Mesenchymal stem cell (in vitro differentiated cells and primary cell): Measurements from ENCODE around the gene SPATA25.

ENCODE experiments used
- DNase-seq: peaks from one replicate; pipeline ENCODE4 v3.0.0-alpha.2; 2013
- H2AFZ ChIP-seq: one replicate; pipeline ENCODE4 v1.6.1; 2013; ENCODE audit warnings: low read depth, mild to moderate bottlenecking, control low read depth, inconsistent platforms, low read length, moderate library complexity
- H2AK5ac ChIP-seq: 2 replicates; pipeline ENCODE4 v1.6.1; 2013; ENCODE audit warnings: low read length, moderate library complexity, mild to moderate bottlenecking, inconsistent platforms; ENCODE audit not compliant: severe bottlenecking
- H2BK120ac ChIP-seq: one replicate; pipeline ENCODE4 v1.6.1; 2013; ENCODE audit warnings: low read depth, mild to moderate bottlenecking, inconsistent platforms, low read length, moderate library complexity
- H2BK12ac ChIP-seq, 2 experiments: one replicate each; pipeline ENCODE4 v1.6.1; 2013; ENCODE audit warnings: inconsistent platforms in 2 of 2, low read length in 2 of 2, mild to moderate bottlenecking in 2 of 2, moderate library complexity in 2 of 2, control low read depth in 1 of 2
- H2BK15ac ChIP-seq: one replicate; pipeline ENCODE4 v1.6.1; 2013; ENCODE audit warnings: mild to moderate bottlenecking, low read depth, inconsistent platforms; ENCODE audit not compliant: poor library complexity, severe bottlenecking
- H2BK5ac ChIP-seq: 2 replicates; pipeline ENCODE4 v1.6.1; 2013; ENCODE audit warnings: low read depth, mild to moderate bottlenecking, low read length, control low read depth, inconsistent platforms; ENCODE audit not compliant: poor library complexity, severe bottlenecking
- H3K14ac ChIP-seq, 2 experiments: one replicate each; pipeline ENCODE4 v1.6.1; 2013; ENCODE audit warnings: inconsistent platforms in 2 of 2, low read length in 2 of 2, control low read depth in 1 of 2, mild to moderate bottlenecking in 1 of 2, moderate library complexity in 1 of 2
- H3K18ac ChIP-seq, 2 experiments: one replicate each; pipeline ENCODE4 v1.6.1; 2013; ENCODE audit warnings: inconsistent platforms in 2 of 2, low read length in 2 of 2, control low read depth in 1 of 2, low read depth in 1 of 2, mild to moderate bottlenecking in 1 of 2
- H3K23ac ChIP-seq, 2 experiments: one replicate each; pipeline ENCODE4 v1.6.1; 2013; ENCODE audit warnings: inconsistent platforms in 2 of 2, low read length in 2 of 2, mild to moderate bottlenecking in 2 of 2, moderate library complexity in 2 of 2, control low read depth in 1 of 2
- H3K27ac ChIP-seq: 2 replicates; pipeline ENCODE4 v1.5.1; 2013; ENCODE audit warnings: mild to moderate bottlenecking, moderate library complexity, low read length, control low read depth, inconsistent platforms; ENCODE audit not compliant: poor library complexity, severe bottlenecking
- H3K27me3 ChIP-seq, 2 experiments: 2 replicates each; pipeline versions ENCODE4 v1.6.1 to v1.7.0; 2013; ENCODE audit warnings: low read length in 2 of 2, mild to moderate bottlenecking in 2 of 2, moderate library complexity in 2 of 2, control low read depth in 1 of 2, inconsistent platforms in 1 of 2; ENCODE audit not compliant: control insufficient read depth in 1 of 2, insufficient read depth in 1 of 2
- H3K36me3 ChIP-seq, 2 experiments: 2 replicates each; pipeline versions ENCODE4 v1.6.1 to v1.7.0; 2013; ENCODE audit warnings: low read length in 2 of 2, control low read depth in 1 of 2, inconsistent platforms in 1 of 2, low read depth in 1 of 2, mild to moderate bottlenecking in 1 of 2; ENCODE audit not compliant: insufficient read depth in 2 of 2, control insufficient read depth in 1 of 2
- H3K4ac ChIP-seq, 2 experiments: one replicate each; pipeline ENCODE4 v1.6.1; 2013; ENCODE audit warnings: inconsistent platforms in 2 of 2, low read length in 2 of 2, mild to moderate bottlenecking in 2 of 2, moderate library complexity in 2 of 2, control low read depth in 1 of 2, low read depth in 1 of 2
- H3K4me1 ChIP-seq: 2 replicates; pipeline ENCODE4 v1.6.1; 2013; ENCODE audit warnings: low read depth, low read length, control low read depth; ENCODE audit not compliant: control insufficient read depth, insufficient read depth
- H3K4me2 ChIP-seq: 2 replicates; pipeline ENCODE4 v1.6.1; 2013; ENCODE audit warnings: low read length, mild to moderate bottlenecking, inconsistent platforms; ENCODE audit not compliant: poor library complexity, severe bottlenecking
- H3K4me3 ChIP-seq, 2 experiments: 2 replicates each; pipeline versions ENCODE4 v1.5.1 to v1.7.0; 2013; ENCODE audit warnings: low read length in 2 of 2, mild to moderate bottlenecking in 2 of 2, control low read depth in 1 of 2, low read depth in 1 of 2; ENCODE audit not compliant: insufficient read depth in 1 of 2
- H3K79me1 ChIP-seq: replicated peaks from 2 replicates; pipeline ENCODE4 v1.6.1; 2013; ENCODE audit warnings: mild to moderate bottlenecking, control low read depth, low read length, inconsistent platforms; ENCODE audit not compliant: poor library complexity, severe bottlenecking
- H3K9ac ChIP-seq: 2 replicates; pipeline ENCODE4 v1.7.0; 2013; ENCODE audit warnings: mild to moderate bottlenecking, low read length, moderate library complexity
- H3K9me3 ChIP-seq: 2 replicates; pipeline ENCODE4 v1.7.0; 2013; ENCODE audit warnings: mild to moderate bottlenecking, low read length; ENCODE audit not compliant: control insufficient read depth
- H4K8ac ChIP-seq: one replicate; pipeline ENCODE4 v1.6.1; 2013; ENCODE audit warnings: inconsistent platforms, mild to moderate bottlenecking, low read length, moderate library complexity
- H4K91ac ChIP-seq: one replicate; pipeline ENCODE4 v1.6.1; 2013; ENCODE audit warnings: mild to moderate bottlenecking, low read length, inconsistent platforms
- WGBS: methylation state at CpG from one replicate; pipeline ENCODE4 v1.1.7; 2013; ENCODE audit warnings: mixed read lengths; 5-methylcytosine and 5-hydroxymethylcytosine counted together

The SPATA25 gene

GRCh38 chr20:45836841-45837240 lies 50.6 kb downstream of the SPATA25 start:
- peaks cover 33 to 58% of the 10 kb centered on the region in 2 experiments for H3K36me3 ChIP-seq
- no peak overlapping the region for H4K8ac ChIP-seq
- H3K4me1 ChIP-seq, result peaks cover 21% of the 10 kb centered on the region
- H3K79me1 ChIP-seq, result peaks cover 18% of the 10 kb centered on the region
- 46% methylated on average over 1 of the region's 1 CpG for WGBS
- H4K91ac ChIP-seq, result peak overlapping the region; percentile 48
- H3K9ac ChIP-seq, result peak overlapping the region; percentile 76
- no peak overlapping the region for H2AFZ ChIP-seq
- no peak overlapping the region for H3K27ac ChIP-seq
- H2BK120ac ChIP-seq, result no peak overlapping the region
- H3K4me3 ChIP-seq, result peak overlapping the region in 1 of 2 experiments; percentile 74
- no peak overlapping the region for H2AK5ac ChIP-seq
- peak overlapping the region in 1 of 2 experiments; percentile 20 for H3K23ac ChIP-seq
- H3K4ac ChIP-seq, result no peak overlapping the region
- no peak overlapping the region for H2BK5ac ChIP-seq
- DNase-seq, result no peak
- H2BK12ac ChIP-seq, result peak overlapping the region in 1 of 2 experiments; percentile 28
- H3K18ac ChIP-seq, result no peak overlapping the region
- no peak overlapping the region for H2BK15ac ChIP-seq
- H3K9me3 ChIP-seq, result no peaks in the 10 kb centered on the region
- no peak overlapping the region for H3K4me2 ChIP-seq
- H3K14ac ChIP-seq, result no peak overlapping the region
- H3K27me3 ChIP-seq, result no peaks in the 10 kb centered on the region
